LNCaP clone FGC (cell line): ENCODE results near the gene RAC3.

Experiments used
- DNase-seq: peaks from one replicate; pipeline ENCODE4 v3.0.0-alpha.2; 2011; ENCODE audit warnings: low read depth
- H3K4me3 ChIP-seq: 2 replicates; pipeline ENCODE4 v1.5.1; 2011; ENCODE audit warnings: mild to moderate bottlenecking, low read depth, low read length, control low read depth
- TF ChIP-seq, protein P1 (sequence below): IDR thresholded peaks from 2 replicates; pipeline ENCODE4 v1.5.1; 2012; ENCODE audit warnings: mild to moderate bottlenecking; ENCODE audit not compliant: control insufficient read depth, insufficient read depth; ENCODE audit errors: extremely low read depth

RAC3 gene

DNA sequence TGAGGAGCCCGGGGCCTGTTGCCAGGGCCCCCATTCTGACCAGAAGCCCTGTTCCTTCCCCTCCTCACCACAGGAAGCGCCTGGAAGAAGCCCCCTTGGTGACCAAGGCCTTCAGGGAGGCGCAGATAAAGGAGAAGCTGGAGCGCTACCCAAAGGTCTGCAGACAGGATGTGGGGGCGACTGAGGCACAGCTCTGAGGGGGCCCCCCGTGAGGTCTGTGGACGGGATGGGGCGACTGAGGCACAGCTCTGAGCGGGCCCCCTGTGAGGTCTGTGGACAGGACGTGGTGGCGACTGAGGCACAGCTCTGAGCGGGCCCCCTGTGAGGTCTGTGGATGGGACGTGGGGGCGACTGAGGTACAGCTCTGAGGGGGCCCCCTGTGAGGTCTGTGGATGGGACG lies 22.1 kb upstream of the RAC3 start:
- TF ChIP-seq, protein P1, sequence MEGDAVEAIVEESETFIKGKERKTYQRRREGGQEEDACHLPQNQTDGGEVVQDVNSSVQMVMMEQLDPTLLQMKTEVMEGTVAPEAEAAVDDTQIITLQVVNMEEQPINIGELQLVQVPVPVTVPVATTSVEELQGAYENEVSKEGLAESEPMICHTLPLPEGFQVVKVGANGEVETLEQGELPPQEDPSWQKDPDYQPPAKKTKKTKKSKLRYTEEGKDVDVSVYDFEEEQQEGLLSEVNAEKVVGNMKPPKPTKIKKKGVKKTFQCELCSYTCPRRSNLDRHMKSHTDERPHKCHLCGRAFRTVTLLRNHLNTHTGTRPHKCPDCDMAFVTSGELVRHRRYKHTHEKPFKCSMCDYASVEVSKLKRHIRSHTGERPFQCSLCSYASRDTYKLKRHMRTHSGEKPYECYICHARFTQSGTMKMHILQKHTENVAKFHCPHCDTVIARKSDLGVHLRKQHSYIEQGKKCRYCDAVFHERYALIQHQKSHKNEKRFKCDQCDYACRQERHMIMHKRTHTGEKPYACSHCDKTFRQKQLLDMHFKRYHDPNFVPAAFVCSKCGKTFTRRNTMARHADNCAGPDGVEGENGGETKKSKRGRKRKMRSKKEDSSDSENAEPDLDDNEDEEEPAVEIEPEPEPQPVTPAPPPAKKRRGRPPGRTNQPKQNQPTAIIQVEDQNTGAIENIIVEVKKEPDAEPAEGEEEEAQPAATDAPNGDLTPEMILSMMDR, result no peak
- DNase-seq, result no peak
- no peak overlapping the region for H3K4me3 ChIP-seq

DNA sequence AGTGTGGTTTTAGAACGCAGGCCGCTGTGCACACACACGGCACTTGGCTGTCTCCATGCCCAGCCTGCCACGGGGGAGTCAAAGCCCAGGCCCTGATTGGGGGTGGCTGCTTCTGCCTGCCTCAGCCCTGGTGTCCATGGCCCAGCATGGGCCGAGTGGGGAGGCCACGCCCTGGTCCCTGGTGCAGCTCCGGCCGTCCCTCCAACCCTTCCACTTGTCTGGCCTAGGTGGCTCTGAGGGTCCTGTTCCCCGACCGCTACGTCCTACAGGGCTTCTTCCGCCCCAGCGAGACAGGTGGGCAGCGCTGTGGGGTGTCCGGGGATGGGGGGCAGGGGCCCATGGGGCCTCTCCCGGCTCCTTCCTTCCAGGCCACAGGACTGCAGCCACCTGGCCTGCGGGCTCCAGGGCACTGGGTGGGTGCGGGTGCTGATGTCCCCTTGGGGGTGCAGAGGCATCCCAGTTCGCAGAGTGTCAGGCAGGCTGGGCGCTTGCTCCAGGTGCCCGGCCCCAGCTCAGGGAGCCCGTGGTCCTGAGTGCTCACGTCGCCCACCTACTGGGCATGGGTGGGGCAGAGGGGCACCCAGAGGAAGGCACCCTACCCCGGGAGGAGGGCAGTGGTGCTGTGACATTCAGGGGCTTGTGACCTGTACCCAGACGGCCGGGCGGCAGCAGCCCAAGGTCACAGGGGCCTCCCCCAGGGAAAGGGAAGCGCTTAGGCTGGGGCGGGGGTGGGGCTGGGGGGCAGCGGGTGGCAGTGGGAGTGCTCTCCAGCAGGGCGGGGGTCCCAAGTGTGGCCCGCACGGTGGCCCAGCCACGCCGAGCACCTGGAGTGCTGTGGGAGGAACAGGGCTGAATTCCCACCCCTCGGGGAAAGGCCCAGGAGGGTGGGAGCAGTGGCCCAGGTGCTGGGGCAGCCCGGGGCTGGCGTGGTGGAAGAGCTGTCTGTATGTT lies 20.6 kb upstream of the RAC3 start:
- H3K4me3 ChIP-seq, result no peak overlapping the region
- TF ChIP-seq, protein P1, result no peak
- DNase-seq, result no peak

DNA sequence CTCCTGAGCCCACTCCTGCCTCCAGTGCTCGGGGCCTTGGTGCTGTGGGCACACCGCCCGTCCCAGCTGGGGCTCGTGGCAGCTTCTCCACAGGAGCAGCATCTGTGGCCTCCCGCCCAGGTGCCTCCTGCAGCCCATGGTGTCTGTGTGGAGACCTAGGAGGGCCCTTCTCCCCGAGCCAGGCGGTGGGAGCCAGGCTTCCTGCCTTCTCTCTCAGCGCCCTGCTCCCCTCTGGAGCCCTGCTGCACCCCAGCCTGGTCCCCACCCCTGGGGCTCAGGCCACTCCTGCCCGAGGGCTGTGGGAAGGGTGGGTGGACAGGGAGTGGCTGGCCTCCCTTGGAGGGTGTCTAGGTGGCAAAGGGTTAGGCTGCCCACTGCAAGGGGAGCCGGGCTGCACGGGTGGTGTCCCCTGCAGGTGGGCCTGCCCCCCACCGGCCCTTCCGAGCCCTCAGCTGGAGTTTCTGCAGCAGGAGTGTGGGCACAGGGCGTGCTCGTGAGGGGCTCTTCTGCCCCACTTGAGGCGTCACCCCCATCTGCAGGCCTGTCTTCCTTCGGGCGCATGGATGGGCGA lies 19.8 kb upstream of the RAC3 start:
- TF ChIP-seq, protein P1, result no peak
- DNase-seq, result no peak

DNA sequence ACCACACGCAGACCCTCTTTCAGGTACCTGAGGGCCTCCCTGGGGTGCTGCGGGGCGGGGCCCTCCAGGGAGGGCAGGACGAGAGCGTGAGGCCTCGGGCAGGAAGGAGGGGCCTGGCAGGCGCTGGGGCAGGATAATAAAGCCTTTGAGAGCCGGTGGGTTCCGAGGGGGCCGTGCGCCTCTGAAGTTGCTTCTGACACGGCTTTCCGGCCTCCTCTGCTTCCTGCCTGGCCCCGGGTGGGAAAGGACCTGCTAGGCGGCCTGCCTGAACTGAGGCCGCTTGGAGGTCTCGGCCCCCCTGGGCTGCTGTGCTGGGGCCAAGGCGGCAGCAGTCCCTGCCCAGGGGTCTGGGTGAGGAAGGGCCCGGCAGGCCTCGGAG lies 19.2 kb upstream of the RAC3 start:
- H3K4me3 ChIP-seq, result no peak overlapping the region
- TF ChIP-seq, protein P1, result no peak
- DNase-seq, result no peak

More for the DNA sequence above, 19.8 kb upstream of the RAC3 start:
- H3K4me3 ChIP-seq, result no peak overlapping the region

DNA sequence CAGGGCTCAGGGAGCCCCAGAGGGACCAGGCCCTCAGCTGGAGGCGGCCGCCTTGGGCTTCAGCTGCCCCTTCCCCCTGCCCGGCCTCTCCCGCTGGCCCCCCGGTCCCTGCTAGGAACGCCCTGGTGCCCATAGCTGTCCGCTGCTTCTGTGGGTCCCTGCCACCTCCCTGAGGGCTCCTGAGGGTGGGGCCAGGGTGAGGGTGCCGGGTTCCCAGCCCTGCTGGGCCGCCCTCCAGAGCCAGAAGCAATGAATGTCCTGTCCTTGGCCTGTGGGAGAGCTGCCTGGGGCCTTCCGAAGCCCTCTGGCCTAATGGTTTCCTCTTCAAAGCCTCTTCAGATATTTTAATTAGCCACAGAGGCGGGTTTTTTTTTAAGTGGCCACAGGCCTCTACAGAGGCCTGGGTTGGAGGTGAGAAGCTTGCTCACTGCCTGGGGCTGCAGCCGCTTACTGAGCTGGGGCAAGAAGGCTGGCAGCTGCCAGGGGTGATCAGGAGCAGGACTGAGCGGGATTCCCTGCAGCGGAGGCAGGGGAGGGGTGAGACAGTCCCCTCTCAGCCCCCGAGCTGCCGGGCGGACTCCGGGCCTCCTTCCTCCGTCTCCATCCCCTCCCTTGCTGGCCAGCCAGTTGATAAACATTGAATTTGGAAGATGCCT lies 18.7 kb upstream of the RAC3 start:
- H3K4me3 ChIP-seq, result no peak overlapping the region
- DNase-seq, result no peak
- TF ChIP-seq, protein P1, result no peak

DNA sequence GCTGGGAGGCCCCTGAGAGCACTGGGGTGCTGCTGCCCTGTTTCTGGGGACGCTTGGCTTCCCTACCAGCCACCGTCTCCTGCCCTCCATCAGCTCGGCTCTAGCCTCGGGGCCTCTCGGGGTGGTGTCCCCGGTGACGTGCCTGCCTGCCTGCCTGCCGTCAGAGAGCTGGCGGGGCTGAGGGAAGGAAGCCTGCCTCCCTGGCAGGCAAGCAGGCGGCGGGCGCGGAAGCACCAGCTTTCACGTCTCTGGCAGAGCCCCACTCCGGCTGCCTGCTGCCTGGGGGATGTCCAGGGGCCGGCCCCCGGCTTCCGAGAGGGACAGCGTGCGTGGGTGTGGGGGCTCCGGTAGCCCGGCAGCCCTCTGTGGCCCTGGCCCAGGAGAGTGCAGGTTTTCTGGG lies 18.1 kb upstream of the RAC3 start:
- no peak overlapping the region for H3K4me3 ChIP-seq
- TF ChIP-seq, protein P1, result no peak
- no peak for DNase-seq
